ENCODE data around the gene NRP1.
"Not testable (repeated sequence)": the region's sequence is repeated elsewhere in the genome, so short reads cannot be mapped to it uniquely, and the experiment has no call there.

Gene NRP1

GRCh38 chr10:33157103-33157502, 177.4 kb downstream of the NRP1 start:
- in situ Hi-C loops (cut with MboI; ENCODE audit: low sequenced_read_pairs): no loop called here

GRCh38 chr10:33155720-33156638, 178.5 kb downstream of the NRP1 start:
- in situ Hi-C loops (cut with MboI; ENCODE audit: low sequenced_read_pairs): no loop called here

- in situ Hi-C loops (cut with MboI; ENCODE audit: low sequenced_read_pairs): no loop called here
Observed at GRCh38 chr10:33154590-33154989, 179.9 kb downstream of the NRP1 start.

GRCh38 chr10:33153968-33154327, 180.5 kb downstream of the NRP1 start:
- in situ Hi-C loops (cut with MboI; ENCODE audit: low sequenced_read_pairs): no loop called here

- in situ Hi-C loops (cut with MboI; ENCODE audit: low sequenced_read_pairs): no loop called here
Observed at GRCh38 chr10:33153251-33153967, 181.1 kb downstream of the NRP1 start.

GRCh38 chr10:33152750-33153149, 181.7 kb downstream of the NRP1 start:
- in situ Hi-C loops (cut with MboI; ENCODE audit: low sequenced_read_pairs): no loop called here

- in situ Hi-C loops (cut with MboI; ENCODE audit: low sequenced_read_pairs): no loop called here
Observed at GRCh38 chr10:33152146-33152545, 182.3 kb downstream of the NRP1 start.

GRCh38 chr10:33151344-33151864, 183.1 kb downstream of the NRP1 start:
- in situ Hi-C loops (cut with MboI; ENCODE audit: low sequenced_read_pairs): no loop called here

GRCh38 chr10:33150889-33151288, 183.6 kb downstream of the NRP1 start:
- in situ Hi-C loops (cut with MboI; ENCODE audit: low sequenced_read_pairs): no loop called here

- in situ Hi-C loops (cut with MboI; ENCODE audit: low sequenced_read_pairs): no loop called here
Observed at GRCh38 chr10:33150146-33150545, 184.3 kb downstream of the NRP1 start.

GRCh38 chr10:33147013-33147310, 187.5 kb downstream of the NRP1 start:
- in situ Hi-C loops (cut with MboI; ENCODE audit: low sequenced_read_pairs): no loop called here

GRCh38 chr10:33146189-33147012, 188.1 kb downstream of the NRP1 start:
- in situ Hi-C loops (cut with MboI; ENCODE audit: low sequenced_read_pairs): no loop called here

- in situ Hi-C loops (cut with MboI; ENCODE audit: low sequenced_read_pairs): no loop called here
Observed at GRCh38 chr10:33145451-33146188, 188.8 kb downstream of the NRP1 start.

- in situ Hi-C loops (cut with MboI; ENCODE audit: low sequenced_read_pairs): no loop called here
Observed at GRCh38 chr10:33143160-33143728, 191.2 kb downstream of the NRP1 start.

- in situ Hi-C loops (cut with MboI; ENCODE audit: low sequenced_read_pairs): no loop called here
Observed at GRCh38 chr10:33142295-33142694, 192.2 kb downstream of the NRP1 start.

GRCh38 chr10:33141251-33141650, 193.2 kb downstream of the NRP1 start:
- in situ Hi-C loops (cut with MboI; ENCODE audit: low sequenced_read_pairs): no loop called here

- in situ Hi-C loops (cut with MboI; ENCODE audit: low sequenced_read_pairs): no loop called here
Observed at GRCh38 chr10:33139181-33139646, 195.3 kb downstream of the NRP1 start.

GRCh38 chr10:33138686-33139085, 195.8 kb downstream of the NRP1 start:
- in situ Hi-C loops (cut with MboI; ENCODE audit: low sequenced_read_pairs): not testable (repeated sequence)

GRCh38 chr10:33137356-33138005, 197.0 kb downstream of the NRP1 start:
- in situ Hi-C loops (cut with MboI; ENCODE audit: low sequenced_read_pairs): no loop called here

GRCh38 chr10:33136781-33137180, 197.7 kb downstream of the NRP1 start:
- in situ Hi-C loops (cut with MboI; ENCODE audit: low sequenced_read_pairs): no loop called here

Data from HL-60/S4 treated with retinoic acid at 250 ng/mL for 4 days and 3 days (cell line).